Activated CD4-positive, alpha-beta T cell treated with anti-CD3 and anti-CD28 coated beads, Interleukin-2, amount 50 U/mL, for 4 hours (primary cell): ENCODE measurements around the gene SDK1.

Experiments used
- DNase-seq, 2 experiments: peaks; one replicate each; pipeline ENCODE4 v3.0.0-alpha.2; 2020

Gene SDK1

DNA sequence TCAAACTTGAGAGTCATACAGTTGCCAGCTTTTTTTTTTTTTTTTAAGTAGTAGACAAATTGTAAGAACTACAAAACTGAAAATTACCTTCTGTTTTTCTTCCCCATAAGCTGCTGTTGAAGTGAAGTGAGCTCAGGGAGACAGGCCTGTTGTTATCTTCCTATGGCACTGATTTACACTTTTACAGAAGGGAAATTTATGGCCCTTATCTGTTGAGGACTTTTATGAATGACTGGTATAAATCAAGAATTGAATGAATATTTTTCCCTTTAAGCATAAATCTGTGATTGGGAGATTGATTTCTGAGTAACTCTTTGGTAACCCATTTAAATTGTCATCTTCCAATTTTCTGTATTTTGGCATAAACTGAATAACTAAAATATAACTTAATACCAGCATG is 124.0 kb downstream of the SDK1 start:
- no peak for DNase-seq

DNA sequence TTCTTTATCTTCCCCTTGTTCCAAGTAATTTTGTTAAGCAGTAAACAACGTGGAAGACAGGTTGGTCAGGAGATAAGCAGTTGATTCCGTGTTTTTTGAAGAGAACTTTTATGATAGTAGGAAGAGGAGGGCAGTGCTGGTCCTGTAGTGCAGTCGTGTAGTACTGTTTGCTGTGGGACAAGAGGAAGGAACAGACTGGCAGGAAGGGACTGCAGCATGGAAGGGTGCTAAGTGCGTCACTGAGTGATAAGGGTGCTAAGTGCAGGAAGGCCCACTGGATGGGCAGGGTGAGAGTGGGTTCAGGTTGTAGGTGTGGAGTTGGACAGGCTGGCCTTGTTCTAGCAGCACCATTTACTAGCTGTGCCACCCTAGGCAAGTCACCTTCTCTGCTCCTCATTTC is 125.0 kb downstream of the SDK1 start:
- DNase-seq = no peak

DNA sequence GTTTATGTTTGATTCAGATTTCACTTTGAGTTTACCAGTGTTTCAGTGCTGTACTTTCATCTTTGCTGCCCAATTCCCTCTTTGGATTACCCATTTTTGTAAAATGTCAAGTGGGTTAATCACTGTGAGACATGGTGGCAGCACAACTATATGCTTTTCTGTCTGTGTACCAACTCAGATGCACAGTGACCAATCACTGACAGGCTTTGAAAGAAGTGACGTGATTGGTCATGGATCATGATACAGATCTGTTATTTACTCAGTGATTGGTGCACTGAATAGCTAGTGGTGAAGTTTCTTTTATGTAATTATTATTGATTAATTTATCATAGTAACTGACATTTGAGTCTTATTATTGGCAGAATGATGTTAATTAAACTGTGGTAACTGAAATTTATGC is 126.9 kb downstream of the SDK1 start:
- no peak for DNase-seq

DNA sequence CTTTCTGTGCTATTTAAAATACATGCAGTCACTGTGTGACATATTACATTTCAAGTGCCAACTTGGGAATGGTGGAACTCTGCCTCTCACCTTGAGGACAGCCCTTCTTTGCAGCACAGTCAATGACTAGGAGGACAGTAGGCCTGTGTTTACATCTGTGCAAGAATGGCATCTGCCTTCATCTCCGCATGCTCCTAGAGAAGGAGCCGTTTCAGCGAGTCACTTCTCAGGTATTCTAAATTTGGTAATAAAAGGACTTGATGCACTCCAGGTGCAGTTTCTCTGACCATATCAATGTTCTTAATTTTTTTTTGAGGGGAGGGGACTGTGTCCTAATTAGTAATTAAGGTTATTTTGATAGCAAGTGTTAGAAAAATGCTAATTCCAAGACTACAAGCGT is 128.9 kb downstream of the SDK1 start:
- DNase-seq = no peak

DNA sequence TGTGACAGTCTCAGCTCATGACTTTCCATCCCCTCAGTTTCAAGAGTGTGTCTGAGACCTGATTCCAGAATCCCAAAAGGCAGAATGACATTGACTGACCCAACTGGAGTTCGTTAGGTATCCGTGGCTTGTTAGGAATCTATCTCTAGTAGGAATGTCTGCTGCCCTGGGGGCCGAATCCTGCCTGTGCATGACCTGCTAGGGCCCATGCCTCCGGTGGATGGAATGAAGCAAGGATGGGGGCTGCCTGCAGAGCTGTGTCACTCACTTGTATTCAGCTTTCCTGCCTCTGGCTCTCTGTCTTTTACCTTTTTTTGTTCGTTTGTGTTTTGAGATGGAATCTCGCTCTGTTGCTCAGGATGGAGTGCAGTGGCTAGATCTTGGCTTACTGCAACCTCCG is 129.5 kb downstream of the SDK1 start:
- no peak for DNase-seq

DNA sequence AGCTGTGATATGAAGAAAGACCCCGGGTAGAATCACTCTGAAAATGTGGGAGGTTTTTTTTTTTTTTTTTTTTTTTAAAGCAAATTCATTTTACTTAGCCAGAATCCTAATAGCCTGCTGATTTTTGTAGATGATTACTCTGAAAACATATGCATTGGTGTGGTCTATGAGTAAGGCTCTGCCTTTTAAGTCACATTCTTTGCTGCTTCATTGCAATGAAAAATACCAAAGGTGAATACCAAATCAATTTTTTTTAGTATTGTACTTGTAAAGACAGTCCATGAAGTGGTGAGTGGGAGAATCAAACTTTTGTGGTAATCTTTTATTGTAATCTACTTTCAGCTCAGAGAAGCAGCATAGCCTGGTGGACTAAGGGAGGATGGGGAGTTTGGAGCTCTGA is 130.3 kb downstream of the SDK1 start:
- no peak for DNase-seq

DNA sequence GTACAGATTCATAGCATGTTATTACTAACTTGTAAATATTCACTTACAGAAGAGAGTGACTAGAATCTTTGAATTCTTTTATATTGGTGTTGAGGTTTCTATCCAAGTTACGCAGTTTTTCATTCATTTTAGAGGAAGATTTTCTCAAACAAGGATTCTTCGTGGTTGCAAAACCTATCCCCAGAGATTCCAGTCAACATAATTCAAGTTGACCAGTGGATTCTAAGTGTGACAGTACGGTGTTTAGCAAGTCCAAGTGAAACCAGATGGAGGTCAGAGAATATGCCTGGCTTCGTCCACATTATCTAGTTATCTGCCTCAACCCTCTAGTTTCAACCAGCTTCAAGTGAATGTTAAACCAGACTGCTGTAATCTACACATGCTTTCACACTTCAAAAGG is 131.9 kb downstream of the SDK1 start:
- DNase-seq = no peak

DNA sequence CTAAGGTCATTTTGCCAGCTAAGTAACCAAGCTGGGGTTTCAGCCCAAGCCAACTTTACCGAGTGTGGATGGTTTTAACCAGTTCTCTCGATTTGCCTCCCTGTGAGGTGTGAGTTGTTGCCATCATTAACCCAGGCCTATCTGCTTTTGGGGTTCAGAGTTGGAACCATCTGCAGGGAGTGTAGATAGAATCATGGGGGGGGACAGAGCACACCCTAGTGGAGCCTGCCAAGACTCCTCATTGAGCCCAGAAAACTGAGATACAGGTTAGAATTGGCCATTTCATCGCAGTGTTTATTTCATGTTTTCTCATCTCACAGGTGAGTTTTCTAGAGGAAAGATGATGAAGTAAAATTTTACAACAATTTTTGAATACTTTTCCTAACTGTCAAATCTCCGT is 133.6 kb downstream of the SDK1 start:
- no peak for DNase-seq

DNA sequence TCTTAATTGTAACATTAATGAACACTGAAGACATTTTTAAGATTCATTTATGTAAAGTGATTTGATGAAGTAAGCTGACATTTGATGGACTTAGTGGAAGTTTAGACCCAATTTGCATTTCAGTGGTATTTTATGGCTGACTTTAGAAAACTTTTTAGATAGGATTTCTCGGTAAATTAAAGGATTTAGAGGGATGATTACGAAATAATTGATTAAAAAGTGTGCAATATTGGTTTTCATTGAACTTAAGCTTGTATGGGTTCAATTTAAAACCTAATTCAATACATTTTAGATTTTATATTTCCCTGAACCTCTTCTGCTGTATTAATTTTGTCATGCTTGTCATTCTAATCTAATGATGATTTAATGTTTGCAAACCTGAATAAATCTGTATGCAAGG is 135.1 kb downstream of the SDK1 start:
- no peak for DNase-seq

DNA sequence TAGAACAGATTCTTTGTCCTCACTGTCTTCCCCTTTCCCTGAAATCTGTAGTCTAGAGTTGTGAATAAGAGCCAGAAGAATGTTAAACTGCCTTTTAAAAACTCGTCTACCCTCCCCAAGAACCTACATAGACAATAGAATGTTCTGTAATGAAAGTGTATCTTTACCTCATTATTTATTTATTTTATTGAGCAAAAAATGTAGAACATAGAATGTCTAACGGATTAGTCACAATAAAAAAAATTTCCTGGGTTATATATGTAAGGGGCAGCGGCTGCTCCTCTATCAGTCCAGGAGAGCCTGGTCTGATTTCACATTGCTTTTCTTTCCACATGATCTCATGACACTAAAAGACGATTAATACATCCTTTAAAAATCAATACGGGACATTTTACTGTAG is 135.7 kb downstream of the SDK1 start:
- no peak for DNase-seq

DNA sequence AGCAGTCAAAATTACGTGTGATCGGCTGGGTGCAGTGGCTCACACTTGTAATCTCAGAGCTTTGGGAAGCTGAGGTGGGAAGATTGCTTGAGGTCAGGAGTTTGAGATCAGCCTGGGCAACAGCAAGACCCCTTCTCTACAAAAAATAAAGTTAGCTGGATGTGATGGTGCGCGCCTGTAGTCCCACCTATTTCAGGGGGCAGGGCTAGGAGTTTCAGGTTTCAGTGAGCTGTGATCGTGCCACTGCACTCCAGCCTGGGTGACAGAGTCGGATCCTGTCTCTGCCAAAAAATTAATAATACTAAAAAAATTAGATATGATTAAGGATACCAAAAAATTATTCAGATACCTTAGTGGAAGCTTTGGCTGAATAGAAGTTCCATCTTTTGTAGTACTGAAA is 136.4 kb downstream of the SDK1 start:
- DNase-seq = no peak

DNA sequence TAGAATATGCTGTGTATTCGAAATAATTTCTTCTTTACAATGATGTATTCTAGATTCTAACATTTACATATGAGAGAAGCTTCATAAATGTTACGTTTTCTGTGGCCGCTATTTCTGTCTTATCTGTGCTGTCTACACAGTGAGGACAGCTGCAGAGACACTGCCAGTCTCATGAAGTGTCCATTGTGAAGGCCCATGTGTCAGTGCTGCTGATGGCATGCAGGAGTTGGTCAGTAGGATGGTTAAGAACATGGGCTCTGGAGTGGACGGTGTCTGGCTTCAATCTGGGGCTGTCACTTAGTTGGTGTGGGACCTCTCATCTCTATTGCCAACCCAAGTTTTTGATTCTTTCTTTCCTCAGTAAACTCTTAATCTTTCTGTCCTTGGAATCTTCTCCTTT is 137.3 kb downstream of the SDK1 start:
- no peak for DNase-seq

DNA sequence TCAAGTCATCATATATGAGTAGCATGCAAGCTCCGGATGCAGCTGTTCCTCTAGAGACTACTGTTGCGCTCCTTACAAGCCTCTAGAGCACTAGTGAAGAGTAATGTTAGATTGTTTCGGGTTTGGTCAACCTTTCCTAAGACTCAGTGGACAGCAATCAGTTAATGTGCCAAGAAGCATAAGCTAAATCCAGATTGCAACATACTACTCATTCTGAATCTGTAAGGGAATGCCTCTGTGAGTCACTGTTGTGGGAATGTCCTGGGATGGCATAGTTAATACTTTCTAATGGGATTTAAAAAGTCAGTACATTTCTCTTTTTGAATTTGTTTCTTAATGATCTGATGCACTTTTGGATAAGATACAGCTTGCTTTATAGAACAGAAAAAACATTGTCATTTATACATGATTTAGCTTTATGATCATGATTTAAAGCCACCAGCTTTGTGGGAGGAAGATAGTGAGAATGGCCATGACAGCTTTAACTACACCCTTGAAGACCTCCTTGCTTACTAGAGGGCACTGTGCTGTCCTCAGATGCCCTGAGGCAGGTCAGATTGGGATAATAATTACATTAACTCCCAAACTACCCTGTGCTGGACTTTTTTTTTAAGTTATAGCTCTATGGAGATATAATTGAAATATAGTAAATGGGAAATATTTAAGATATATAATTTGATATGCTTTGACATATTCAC is 138.4 kb downstream of the SDK1 start:
- no peak for DNase-seq

DNA sequence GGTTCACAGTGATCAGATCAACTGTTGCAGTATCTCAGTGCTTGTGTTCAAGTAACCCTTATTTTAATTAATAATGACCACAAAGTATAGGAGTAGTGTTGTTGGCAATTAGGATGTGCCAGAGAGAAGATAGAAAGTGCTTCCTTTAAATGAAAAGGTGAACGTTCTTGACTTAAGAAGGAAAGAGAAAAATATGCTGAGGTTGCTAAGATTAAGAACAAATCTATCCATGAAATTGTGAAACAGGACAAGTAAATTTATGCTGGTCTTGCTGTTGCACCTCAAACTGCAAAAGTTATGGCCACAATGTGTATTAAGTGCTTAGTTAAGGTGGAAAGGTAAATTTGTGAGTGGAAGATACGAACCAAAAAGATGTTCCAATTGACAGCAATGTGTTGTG is 139.5 kb downstream of the SDK1 start:
- DNase-seq = no peak

DNA sequence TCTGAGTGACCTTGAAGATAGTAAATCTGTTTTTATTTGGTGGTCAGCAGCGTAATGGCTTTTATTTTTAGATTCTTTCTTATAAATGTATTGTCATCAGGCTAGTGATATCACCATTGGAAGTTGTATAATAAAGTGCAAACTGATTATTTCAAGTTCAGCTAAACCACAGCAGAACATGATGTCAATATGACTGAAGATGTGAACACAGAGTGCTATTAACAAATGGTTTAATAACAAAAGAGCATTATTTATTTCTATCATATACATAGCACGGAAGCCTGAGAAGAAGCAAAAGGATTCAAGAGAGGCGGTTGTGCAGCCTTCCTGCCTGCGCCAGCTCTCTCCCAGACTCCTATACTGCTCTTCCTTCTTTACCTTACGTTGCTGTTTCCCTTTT is 142.7 kb downstream of the SDK1 start:
- DNase-seq = no peak

DNA sequence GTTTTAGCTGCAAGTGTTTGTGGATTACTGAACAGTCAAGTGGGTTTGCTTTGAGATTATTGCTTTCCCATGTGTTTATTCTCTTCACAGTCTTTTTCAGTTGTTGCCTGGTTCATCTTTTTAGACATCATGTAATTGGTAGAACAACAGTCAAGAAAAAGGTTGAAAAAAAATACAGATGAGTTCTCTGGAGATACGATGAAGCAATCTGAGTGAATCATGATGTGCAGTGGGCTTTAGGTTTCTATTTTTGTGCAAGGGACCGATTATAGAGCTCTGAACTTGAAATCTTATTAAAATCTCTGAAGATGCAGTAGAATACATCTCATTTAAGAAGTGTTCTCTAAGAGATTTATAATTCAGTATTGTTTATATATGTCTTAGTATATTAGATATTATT is 145.7 kb downstream of the SDK1 start:
- DNase-seq = no peak

DNA sequence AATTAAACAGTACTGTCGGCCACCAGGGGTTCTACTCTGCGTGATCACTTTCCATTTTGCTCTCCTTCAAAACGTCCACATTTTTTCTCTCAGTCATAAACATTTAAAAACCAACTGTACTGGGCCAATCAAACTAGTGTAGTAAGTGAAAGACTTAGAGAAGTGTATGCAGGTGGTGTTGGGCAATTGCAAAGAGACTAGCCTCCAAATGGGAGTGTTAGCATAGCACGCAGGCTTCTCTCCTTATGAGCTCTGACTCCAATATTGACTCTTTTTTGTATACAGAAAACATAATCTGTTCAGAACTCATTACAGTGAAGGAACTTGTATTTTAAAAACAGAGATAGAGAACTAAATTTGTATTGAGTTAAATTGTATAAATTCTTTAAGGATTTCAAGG is 150.6 kb downstream of the SDK1 start:
- no peak for DNase-seq

DNA sequence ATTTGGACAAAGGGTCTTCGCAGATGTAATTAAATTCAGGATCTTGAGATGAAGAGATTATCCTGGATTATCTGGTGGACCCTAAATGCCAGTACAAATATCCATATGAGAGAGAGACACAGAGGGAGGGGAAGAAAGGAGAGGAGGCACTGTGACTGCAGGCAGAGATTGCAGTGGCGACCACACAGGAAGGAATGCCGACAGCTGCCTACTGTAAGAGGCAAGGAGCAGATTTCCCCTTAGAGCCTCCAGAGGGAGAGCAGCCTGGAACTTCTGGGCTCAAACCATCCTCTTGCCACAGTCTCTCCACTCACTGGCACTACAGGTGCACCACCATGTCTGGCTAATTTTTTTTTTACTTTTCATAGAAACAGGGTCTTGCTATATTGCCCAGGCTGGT is 152.3 kb downstream of the SDK1 start:
- DNase-seq = no peak

DNA sequence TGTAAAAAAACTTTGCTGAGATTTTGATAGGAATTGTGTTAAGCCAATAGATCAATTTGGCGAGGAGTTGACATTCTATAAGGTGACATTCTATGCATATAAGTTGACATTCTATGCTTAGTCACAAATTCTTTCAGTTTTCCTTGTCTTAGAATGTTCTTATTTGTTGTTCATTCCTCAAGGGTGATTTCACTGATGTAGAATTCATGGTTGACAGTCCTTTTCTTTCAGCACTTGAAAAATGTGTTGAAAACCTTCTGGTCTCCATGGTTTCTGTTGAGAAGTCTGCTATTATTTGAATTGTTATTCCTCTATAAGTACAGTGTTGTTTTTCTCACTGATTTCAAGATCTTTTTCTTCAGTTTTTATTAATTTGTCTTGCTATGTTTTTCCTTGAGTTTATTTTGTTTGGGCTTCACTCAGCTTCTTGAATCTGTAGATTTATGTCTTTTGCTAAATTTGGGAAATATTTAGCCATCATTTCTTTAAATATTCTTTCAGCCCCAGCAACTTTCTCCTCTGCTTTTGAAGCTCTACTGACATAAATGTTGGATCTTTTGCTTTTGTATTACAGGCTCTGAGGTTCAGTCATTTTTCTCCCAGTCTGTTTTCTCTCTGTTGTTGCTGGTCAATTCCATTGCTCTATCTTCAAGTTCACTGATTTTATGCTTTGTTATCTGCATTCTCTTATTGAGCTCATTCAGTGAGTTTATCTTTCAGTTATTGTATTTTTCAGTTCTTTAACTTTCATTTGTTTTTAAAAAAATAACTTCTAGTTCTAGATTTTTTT is 154.9 kb downstream of the SDK1 start:
- DNase-seq = no peak

DNA sequence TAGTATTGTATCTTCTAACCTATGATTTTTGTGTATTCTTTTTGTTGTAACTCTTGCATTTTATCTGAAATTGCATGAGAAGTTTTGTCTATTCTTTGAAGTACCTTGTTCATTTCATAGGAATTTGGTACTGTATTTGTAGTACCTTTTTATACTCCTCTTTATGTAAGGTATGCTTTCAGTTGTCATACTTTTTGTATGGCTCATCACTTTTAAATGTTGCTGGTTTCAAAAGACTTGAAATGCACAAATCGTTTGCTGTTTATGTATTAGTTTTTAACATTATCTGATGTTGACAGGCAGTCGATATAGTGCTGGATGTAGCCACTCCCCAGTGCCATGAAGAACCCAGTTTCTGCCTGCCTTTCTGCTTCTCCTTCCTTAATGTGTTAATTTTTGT is 158.1 kb downstream of the SDK1 start:
- DNase-seq = no peak

DNA sequence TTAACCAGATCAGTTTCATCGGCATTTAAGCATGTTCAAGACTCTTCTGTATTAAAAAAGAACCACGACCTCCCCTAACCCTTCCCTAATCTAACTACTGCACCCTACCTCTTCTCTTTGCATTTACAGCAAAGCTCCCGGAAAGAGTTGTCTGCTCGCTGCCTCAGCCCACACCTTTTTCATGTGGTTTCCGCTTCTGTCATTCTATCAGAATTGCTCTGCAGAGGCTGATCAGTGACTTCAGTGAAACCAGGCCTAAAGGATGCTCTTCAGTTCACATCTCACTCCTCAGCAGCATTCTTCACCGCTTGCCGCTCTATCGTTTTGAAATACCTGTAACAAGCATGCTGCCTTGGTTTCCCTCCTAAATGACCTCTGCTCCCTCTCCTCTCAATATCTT is 160.9 kb downstream of the SDK1 start:
- DNase-seq = peak; percentile 55 to 61

DNA sequence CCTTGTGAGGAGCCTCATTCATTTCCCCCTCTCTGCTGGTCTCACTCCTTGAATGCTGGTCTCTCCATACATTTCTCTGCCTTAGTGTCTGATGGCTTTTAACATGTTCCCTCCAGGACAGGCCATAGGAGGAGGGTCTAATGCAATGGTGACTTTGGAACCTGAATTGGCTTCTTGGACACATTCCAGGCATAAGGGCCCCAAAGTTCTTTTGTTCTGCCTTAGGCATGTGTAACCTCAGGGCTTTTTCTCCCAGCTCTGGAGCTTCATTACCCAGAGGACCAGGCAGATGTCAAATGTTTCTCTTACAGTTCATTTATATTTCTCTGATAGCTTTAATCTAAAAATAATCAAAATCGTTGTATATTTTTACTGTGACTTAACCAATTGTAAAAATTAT is 162.6 kb downstream of the SDK1 start:
- DNase-seq = no peak

DNA sequence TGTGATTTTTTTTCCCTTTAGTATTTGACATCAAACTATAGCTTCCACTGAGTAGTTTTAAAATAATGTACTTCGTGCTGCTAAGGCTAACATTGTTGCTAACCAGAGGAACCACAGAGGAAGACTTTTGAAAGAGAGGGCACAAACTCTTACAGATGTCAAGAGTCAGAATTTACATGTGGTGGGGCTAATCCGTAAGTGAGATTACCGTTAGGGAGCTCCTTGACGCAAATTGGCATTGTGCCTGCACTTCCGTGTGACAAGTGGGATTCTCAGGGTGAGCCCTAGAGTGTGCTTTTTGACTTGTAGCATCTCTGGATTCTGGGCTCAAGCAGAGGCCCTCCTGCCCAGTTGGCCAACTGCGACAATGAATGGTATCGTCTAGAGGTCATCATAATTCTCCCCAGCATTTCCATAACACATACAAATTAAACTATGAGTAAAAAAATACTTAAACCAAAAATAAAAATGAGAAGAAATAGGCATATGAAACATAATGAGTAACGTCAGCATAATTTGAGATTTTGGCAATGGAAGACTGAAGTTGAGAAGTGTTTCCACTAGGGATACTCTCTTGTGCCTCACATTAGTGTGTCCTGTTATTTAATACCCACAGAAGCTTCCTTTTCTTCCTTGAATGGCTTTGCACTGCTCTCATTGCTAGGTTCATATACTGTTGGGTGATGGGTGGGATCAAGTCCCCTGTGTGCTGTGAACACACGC is 164.0 kb downstream of the SDK1 start:
- no peak for DNase-seq

DNA sequence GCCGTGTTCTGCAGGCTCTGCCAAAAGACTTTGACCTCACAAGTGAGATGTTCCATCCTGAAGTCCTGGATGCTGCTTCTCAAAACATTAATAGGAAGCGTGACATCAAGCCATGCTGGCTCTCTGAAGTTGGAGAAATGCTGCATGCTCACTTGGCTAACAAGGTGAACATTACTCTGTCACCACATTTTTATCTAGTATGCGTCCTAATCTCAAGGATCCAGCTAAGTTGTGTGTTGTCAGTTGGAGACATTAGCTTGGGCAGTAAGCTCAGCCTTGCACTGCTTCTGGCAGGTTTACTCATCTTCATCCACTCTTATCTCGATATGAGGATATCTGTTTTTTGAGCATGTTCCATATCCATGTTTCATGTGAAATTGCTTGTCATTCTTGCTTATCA is 165.2 kb downstream of the SDK1 start:
- no peak for DNase-seq
